GM23338 (cell line): ENCODE results near the gene MYO18B. TPM values are rescaled to one million over a fixed set of nuclear protein-coding genes. Genes with fewer than 3 reads are reported as not detected.

Experiments
- ATAC-seq: fragments of 200-7000 bp; cut with Tn5 transposase; 3 replicates; pipeline ENCODE4 v1.9.1; 2020
- DNase-seq: peaks from one replicate; pipeline ENCODE4 v3.0.0-alpha.2; 2015; ENCODE audit warnings: low spot score
- H2AFZ ChIP-seq: fragments of 200-600 bp; sonication (generic); 2 replicates; pipeline ENCODE4 v1.8.0; 2016; ENCODE audit warnings: antibody characterized with exemption, mild to moderate bottlenecking, moderate library complexity
- H3F3A ChIP-seq: fragments of 200-600 bp; sonication (generic); replicated peaks from 2 replicates; pipeline ENCODE4 v1.8.0; 2017; ENCODE audit warnings: antibody characterized with exemption, mixed run types, low read depth
- H3K27ac ChIP-seq: fragments of 200-600 bp; sonication (generic); 2 replicates; pipeline ENCODE4 v1.6.1; 2016; ENCODE audit warnings: low read depth
- H3K27me3 ChIP-seq: fragments of 200-600 bp; sonication (generic); 2 replicates; pipeline ENCODE4 v1.8.0; 2016; ENCODE audit warnings: mild to moderate bottlenecking, mixed run types, moderate library complexity; ENCODE audit not compliant: insufficient read depth
- H3K36me3 ChIP-seq: fragments of 200-600 bp; sonication (generic); 2 replicates; pipeline ENCODE4 v1.8.0; 2016; ENCODE audit warnings: mild to moderate bottlenecking; ENCODE audit not compliant: insufficient read depth
- H3K4me1 ChIP-seq: fragments of 200-600 bp; sonication (generic); 2 replicates; pipeline ENCODE4 v1.8.0; 2016; ENCODE audit warnings: mild to moderate bottlenecking, moderate library complexity; ENCODE audit not compliant: insufficient read depth
- H3K4me2 ChIP-seq: fragments of 200-600 bp; sonication (generic); 2 replicates; pipeline ENCODE4 v1.7.1; 2017; ENCODE audit warnings: mixed run types
- H3K4me3 ChIP-seq: fragments of 200-600 bp; sonication (generic); 2 replicates; pipeline ENCODE4 v1.6.1; 2016; ENCODE audit warnings: mixed run types
- H3K79me2 ChIP-seq: fragments of 200-600 bp; sonication (generic); replicated peaks from 2 replicates; pipeline ENCODE4 v1.8.0; 2017; ENCODE audit warnings: mild to moderate bottlenecking; ENCODE audit not compliant: insufficient read depth
- H3K9me2 ChIP-seq: fragments of 200-600 bp; sonication (generic); 2 replicates; pipeline ENCODE4 v1.8.0; 2017; ENCODE audit not compliant: insufficient read depth
- H4K20me1 ChIP-seq: fragments of 200-600 bp; sonication (generic); replicated peaks from 2 replicates; pipeline ENCODE4 v1.8.0; 2017; ENCODE audit warnings: mild to moderate bottlenecking; ENCODE audit not compliant: insufficient read depth
- H3K27ac Mint-ChIP-seq: 2 replicates; pipeline ENCODE4 v1.8.0; 2020; ENCODE audit warnings: inconsistent platforms, mild to moderate bottlenecking, moderate library complexity, mixed read lengths
- H3K27me3 Mint-ChIP-seq: 3 replicates; pipeline ENCODE4 v1.8.0; 2022; ENCODE audit warnings: low read depth, mild to moderate bottlenecking, moderate library complexity, mixed read lengths, inconsistent platforms; ENCODE audit not compliant: insufficient read depth, poor library complexity
- H3K36me3 Mint-ChIP-seq: 3 replicates; pipeline ENCODE4 v1.8.0; 2021; ENCODE audit warnings: low read depth, mild to moderate bottlenecking, inconsistent platforms, moderate library complexity, mixed read lengths
- H3K4me1 Mint-ChIP-seq: 3 replicates; pipeline ENCODE4 v1.8.0; 2020; ENCODE audit warnings: mild to moderate bottlenecking, inconsistent platforms, mixed read lengths
- H3K4me3 Mint-ChIP-seq: 3 replicates; pipeline ENCODE4 v1.8.0; 2021; ENCODE audit warnings: moderate library complexity, mild to moderate bottlenecking, inconsistent platforms, mixed read lengths
- H3K9me3 Mint-ChIP-seq: 3 replicates; pipeline ENCODE4 v1.8.0; 2020; ENCODE audit warnings: moderate library complexity, mild to moderate bottlenecking, inconsistent platforms, mixed read lengths
- CREB1 ChIP-seq: fragments of 250-450 bp; sonication (Bioruptor Pico); IDR thresholded peaks from 2 replicates; pipeline ENCODE4 v1.5.0; 2020; ENCODE audit warnings: low read depth, mild to moderate bottlenecking, moderate library complexity
- EZH2 ChIP-seq: fragments of 200-600 bp; sonication (generic); IDR thresholded peaks from one replicate; pipeline ENCODE4 v1.8.0; 2017; ENCODE audit warnings: antibody characterized with exemption, mild to moderate bottlenecking, low read depth; ENCODE audit not compliant: unreplicated experiment
- STAT1 ChIP-seq: IDR thresholded peaks from one replicate; pipeline ENCODE4 v1.6.1; 2016; ENCODE audit warnings: antibody characterized with exemption; ENCODE audit not compliant: unreplicated experiment
- ZNF114 ChIP-seq: fragments of 250-450 bp; sonication (Bioruptor Pico); IDR thresholded peaks from 2 replicates; pipeline ENCODE4 v1.5.0; 2020; ENCODE audit warnings: mild to moderate bottlenecking, moderate library complexity
- ZNF331 ChIP-seq: fragments of 250-450 bp; sonication (Bioruptor Pico); IDR thresholded peaks from 2 replicates; pipeline ENCODE4 v1.5.0; 2020; ENCODE audit warnings: low read depth, mild to moderate bottlenecking, moderate library complexity
- ZNF462 ChIP-seq: fragments of 250-450 bp; sonication (Bioruptor Pico); IDR thresholded peaks from 2 replicates; pipeline ENCODE4 v1.5.0; 2020; ENCODE audit warnings: mild to moderate bottlenecking, moderate library complexity
- polyA plus RNA-seq: library from polyadenylated mRNA; unstranded; fragments of >200 nt; fragmentation: Nextera tagmentation; extraction: Ambion mirVana; gene quantifications from 2 replicates; pipeline ENCODE4 v1.2.1, GENCODE V29; 2016
- total RNA-seq: library from RNA; depleted of rRNA; stranded (reverse); fragments of >200 nt; shearing (Covaris generic); gene quantifications from 2 replicates; pipeline ENCODE4 v1.2.3, GENCODE V29; 2014
- TF ChIP-seq, protein P1 (sequence below), 2 experiments: fragments of 200-600 bp in 1 of 2; sonication (generic) in 1 of 2; conservative IDR thresholded peaks; 2 replicates each; pipeline versions ENCODE4 v1.5.1 to v1.6.1; 2016 to 2017; ENCODE audit warnings: antibody characterized with exemption in 2 of 2, low read depth in 2 of 2, mild to moderate bottlenecking in 2 of 2, moderate library complexity in 1 of 2
- TF ChIP-seq, protein P2 (sequence below): IDR thresholded peaks from 2 replicates; pipeline ENCODE4 v1.6.1; 2016; ENCODE audit warnings: antibody characterized with exemption

MYO18B gene
- total and polyA plus RNA-seq, 2 experiments from 2014 or later = 0.36 to 0.45 TPM

DNA sequence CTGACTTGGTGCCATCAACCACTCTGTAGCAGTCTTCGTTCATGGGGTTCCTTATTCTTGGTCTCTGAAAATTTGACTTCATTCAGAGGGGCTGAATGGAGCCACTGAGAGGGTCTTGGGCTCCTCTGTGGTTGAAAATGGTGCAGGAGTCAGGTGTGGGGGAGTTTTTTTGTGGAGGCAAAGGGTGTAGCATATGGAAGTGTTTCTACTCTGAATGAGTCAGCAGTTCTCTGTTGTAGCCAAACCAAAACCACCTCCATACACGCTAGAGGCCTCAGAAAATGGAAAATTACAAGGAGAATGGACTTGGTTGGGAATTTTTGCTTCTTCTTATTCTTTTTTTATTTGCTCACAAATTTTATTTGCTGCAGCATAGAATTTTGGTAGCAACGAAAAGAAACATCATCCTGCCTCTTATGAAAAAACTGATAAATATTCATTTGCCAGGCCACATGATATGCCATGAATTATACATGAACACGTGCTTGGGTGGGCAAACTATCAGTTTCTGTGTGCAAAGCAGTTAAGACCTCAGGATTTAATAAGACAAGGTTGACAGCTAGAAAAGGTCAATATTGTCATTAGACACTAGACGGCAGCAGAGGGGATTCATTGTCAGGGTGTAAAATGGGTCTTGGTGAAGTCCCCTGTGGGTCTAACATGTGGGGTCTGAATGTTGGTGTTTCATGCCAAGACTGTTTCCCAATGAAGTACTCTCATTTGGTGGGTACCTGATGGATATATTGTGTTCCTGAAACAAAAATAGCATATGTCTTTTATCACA is 111.7 kb downstream of the MYO18B start:
- no peak overlapping the region for H3K27ac ChIP-seq
- H3K9me3 Mint-ChIP-seq = no peaks in the 10 kb centered on the region
- no peaks in the 10 kb centered on the region for H3F3A ChIP-seq
- no peak overlapping the region for H3K4me3 Mint-ChIP-seq
- H4K20me1 ChIP-seq = no peaks in the 10 kb centered on the region
- no peaks in the 10 kb centered on the region for H3K9me2 ChIP-seq
- no peaks in the 10 kb centered on the region for H3K4me1 Mint-ChIP-seq
- H3K4me2 ChIP-seq = no peak overlapping the region
- no peaks in the 10 kb centered on the region for H3K36me3 ChIP-seq
- no peaks in the 10 kb centered on the region for H3K79me2 ChIP-seq
- no peak for TF ChIP-seq CREB1
- TF ChIP-seq ZNF114 = no peak
- TF ChIP-seq, protein P1, sequence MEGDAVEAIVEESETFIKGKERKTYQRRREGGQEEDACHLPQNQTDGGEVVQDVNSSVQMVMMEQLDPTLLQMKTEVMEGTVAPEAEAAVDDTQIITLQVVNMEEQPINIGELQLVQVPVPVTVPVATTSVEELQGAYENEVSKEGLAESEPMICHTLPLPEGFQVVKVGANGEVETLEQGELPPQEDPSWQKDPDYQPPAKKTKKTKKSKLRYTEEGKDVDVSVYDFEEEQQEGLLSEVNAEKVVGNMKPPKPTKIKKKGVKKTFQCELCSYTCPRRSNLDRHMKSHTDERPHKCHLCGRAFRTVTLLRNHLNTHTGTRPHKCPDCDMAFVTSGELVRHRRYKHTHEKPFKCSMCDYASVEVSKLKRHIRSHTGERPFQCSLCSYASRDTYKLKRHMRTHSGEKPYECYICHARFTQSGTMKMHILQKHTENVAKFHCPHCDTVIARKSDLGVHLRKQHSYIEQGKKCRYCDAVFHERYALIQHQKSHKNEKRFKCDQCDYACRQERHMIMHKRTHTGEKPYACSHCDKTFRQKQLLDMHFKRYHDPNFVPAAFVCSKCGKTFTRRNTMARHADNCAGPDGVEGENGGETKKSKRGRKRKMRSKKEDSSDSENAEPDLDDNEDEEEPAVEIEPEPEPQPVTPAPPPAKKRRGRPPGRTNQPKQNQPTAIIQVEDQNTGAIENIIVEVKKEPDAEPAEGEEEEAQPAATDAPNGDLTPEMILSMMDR (conservative IDR thresholded peaks at IDR 0.05; ENCODE audit: low read depth in 2 of 2) = peak; percentile 45 to 50
- TF ChIP-seq EZH2 = no peak
- no peak for TF ChIP-seq STAT1
- peak overlapping the region; percentile 76; the same call in 1 of the 2 replicates for H2AFZ ChIP-seq
- no peaks in the 10 kb centered on the region for H3K36me3 Mint-ChIP-seq
- peak; percentile 29 for DNase-seq
- H3K27me3 ChIP-seq = no peaks in the 10 kb centered on the region
- no peak for ATAC-seq
- no peaks in the 10 kb centered on the region for H3K4me1 ChIP-seq
- no peak overlapping the region for H3K4me3 ChIP-seq
- H3K27me3 Mint-ChIP-seq = peaks cover 3% of the 10 kb centered on the region
- H3K27ac Mint-ChIP-seq = no peak overlapping the region

- Histone ChIP-seq H4K20me1 (no peaks in the 10 kb centered on the region), H3K27me3 (no peaks in the 10 kb centered on the region), H3K4me2 (no peak overlapping the region), H3F3A (no peaks in the 10 kb centered on the region), H2AFZ (no peak overlapping the region), H3K4me1 (no peaks in the 10 kb centered on the region), H3K9me2 (no peaks in the 10 kb centered on the region), H3K79me2 (no peaks in the 10 kb centered on the region), H3K36me3 (no peaks in the 10 kb centered on the region), H3K27ac (no peak overlapping the region), H3K4me3 (no peak overlapping the region)
- H3K36me3 Mint-ChIP-seq = no peaks in the 10 kb centered on the region
- no peaks in the 10 kb centered on the region for H3K27me3 Mint-ChIP-seq
- no peak for DNase-seq
- H3K4me1 Mint-ChIP-seq = no peaks in the 10 kb centered on the region
- H3K4me3 Mint-ChIP-seq = no peak overlapping the region
- no peak for ATAC-seq
- no peak overlapping the region for H3K27ac Mint-ChIP-seq
- H3K9me3 Mint-ChIP-seq = no peaks in the 10 kb centered on the region
- TF ChIP-seq, protein P1 (conservative IDR thresholded peaks at IDR 0.05; ENCODE audit: low read depth in 2 of 2) = no peak
- TF ChIP-seq ZNF462 (CRISPR knock-in tag) (no peak), ZNF331 (CRISPR knock-in tag) (no peak)
- TF ChIP-seq, protein P2, sequence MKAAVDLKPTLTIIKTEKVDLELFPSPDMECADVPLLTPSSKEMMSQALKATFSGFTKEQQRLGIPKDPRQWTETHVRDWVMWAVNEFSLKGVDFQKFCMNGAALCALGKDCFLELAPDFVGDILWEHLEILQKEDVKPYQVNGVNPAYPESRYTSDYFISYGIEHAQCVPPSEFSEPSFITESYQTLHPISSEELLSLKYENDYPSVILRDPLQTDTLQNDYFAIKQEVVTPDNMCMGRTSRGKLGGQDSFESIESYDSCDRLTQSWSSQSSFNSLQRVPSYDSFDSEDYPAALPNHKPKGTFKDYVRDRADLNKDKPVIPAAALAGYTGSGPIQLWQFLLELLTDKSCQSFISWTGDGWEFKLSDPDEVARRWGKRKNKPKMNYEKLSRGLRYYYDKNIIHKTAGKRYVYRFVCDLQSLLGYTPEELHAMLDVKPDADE = no peak
These were observed 127.8 kb downstream of the MYO18B start for GRCh38 chr22:25869771-25870170.
